Stimulated activated CD4-positive, alpha-beta T cell treated with anti-CD3 and anti-CD28 coated beads, Interleukin-4, amount 100 ng/mL, for 24 hours (primary cell): Measurements from ENCODE around the gene ST6GAL1.
"Not testable (repeated sequence)": the region's sequence is repeated elsewhere in the genome, so short reads cannot be mapped to it uniquely, and the experiment has no call there.

Experiments
- DNase-seq: peaks from one replicate; pipeline ENCODE4 v3.0.0-alpha.2; 2020

The ST6GAL1 gene

GRCh38 chr3:186930143-186930640, at the start of gene ST6GAL1:
TSS of gene ST6GAL1 (plus strand) at chr3:186930526. CDS start at chr3:187042704, 112,178 bp downstream.
- DNase-seq, result peak; percentile 70

GRCh38 chr3:186882150-186882524, 48.2 kb upstream of the ST6GAL1 start:
- DNase-seq, result no peak

GRCh38 chr3:186882881-186883685, 47.2 kb upstream of the ST6GAL1 start:
- peak; percentile 66 for DNase-seq

- DNase-seq, result no peak
Observed at GRCh38 chr3:186883686-186884058, 46.7 kb upstream of the ST6GAL1 start.

- not testable (repeated sequence) for DNase-seq
Observed at GRCh38 chr3:186884868-186885267, 45.5 kb upstream of the ST6GAL1 start.

- DNase-seq, result no peak
Observed at GRCh38 chr3:186886202-186886981, 43.9 kb upstream of the ST6GAL1 start.

GRCh38 chr3:186887507-186887938, 42.8 kb upstream of the ST6GAL1 start:
- DNase-seq, result not testable (repeated sequence)

GRCh38 chr3:186888569-186888968, 41.8 kb upstream of the ST6GAL1 start:
- DNase-seq, result no peak

- DNase-seq, result not testable (repeated sequence)
Observed at GRCh38 chr3:186889698-186890097, 40.6 kb upstream of the ST6GAL1 start.

- DNase-seq, result no peak
Observed at GRCh38 chr3:186890911-186891310, 39.4 kb upstream of the ST6GAL1 start.

GRCh38 chr3:186893071-186893470, 37.3 kb upstream of the ST6GAL1 start:
- not testable (repeated sequence) for DNase-seq

- DNase-seq, result no peak
Observed at GRCh38 chr3:186895406-186895805, 34.9 kb upstream of the ST6GAL1 start.

GRCh38 chr3:186896006-186896405, 34.3 kb upstream of the ST6GAL1 start:
- DNase-seq, result no peak

GRCh38 chr3:186896875-186897274, 33.5 kb upstream of the ST6GAL1 start:
- DNase-seq, result no peak

GRCh38 chr3:186901135-186901734, 29.1 kb upstream of the ST6GAL1 start:
- no peak for DNase-seq

GRCh38 chr3:186902154-186902553, 28.2 kb upstream of the ST6GAL1 start:
- no peak for DNase-seq

- no peak for DNase-seq
Observed at GRCh38 chr3:186902713-186903112, 27.6 kb upstream of the ST6GAL1 start.

GRCh38 chr3:186903676-186904075, 26.6 kb upstream of the ST6GAL1 start:
- DNase-seq, result not testable (repeated sequence)

GRCh38 chr3:186907075-186907474, 23.3 kb upstream of the ST6GAL1 start:
- DNase-seq, result not testable (repeated sequence)

GRCh38 chr3:186909078-186909853, 21.1 kb upstream of the ST6GAL1 start:
- DNase-seq, result peak; percentile 74

GRCh38 chr3:186915806-186916796, 14.2 kb upstream of the ST6GAL1 start:
- no peak for DNase-seq
